Right atrium auricular region (tissue), 2 donors: ENCODE data around the gene ATP13A2. TPM values are rescaled to one million over a fixed set of nuclear protein-coding genes. Genes with fewer than 3 reads are reported as not detected.

ENCODE experiments used
- DNase-seq: peaks from one replicate; pipeline ENCODE4 v3.0.0-alpha.2; 2019; ENCODE audit warnings: low spot score
- H3K27ac ChIP-seq, 2 donors: fragments of 200-600 bp; sonication (generic); 1 replicate in 1 of 2; 2 replicates in 1 of 2; pipeline ENCODE4 v1.5.1; 2016 to 2019
- H3K27me3 ChIP-seq, 2 donors: fragments of 200-600 bp; sonication (generic); one replicate each; pipeline versions ENCODE4 v1.5.1 to v1.6.0; 2017 to 2019
- H3K36me3 ChIP-seq: fragments of 200-600 bp; sonication (generic); one replicate; pipeline ENCODE4 v1.5.1; 2016
- H3K4me1 ChIP-seq, 2 donors: fragments of 200-600 bp; sonication (generic); one replicate each; pipeline versions ENCODE4 v1.5.1 to v1.6.0; 2017 to 2019
- H3K4me3 ChIP-seq, 2 donors: fragments of 200-600 bp; sonication (generic); 1 replicate in 1 of 2; 2 replicates in 1 of 2; pipeline ENCODE4 v1.5.1; 2017 to 2019; ENCODE audit warnings: mild to moderate bottlenecking in 1 of 2, moderate library complexity in 1 of 2
- H3K9me3 ChIP-seq, 2 donors: fragments of 200-600 bp; sonication (generic); one replicate each; pipeline ENCODE4 v1.5.1; 2019
- CTCF ChIP-seq, 2 donors: fragments of 200-600 bp; sonication (generic); IDR thresholded peaks; one replicate each; pipeline ENCODE4 v1.5.1; 2019; ENCODE audit warnings: antibody characterized with exemption in 2 of 2
- total RNA-seq, 2 donors: library from RNA; depleted of rRNA; stranded (reverse); fragments of >200 nt; gene quantifications; one replicate each; pipeline ENCODE4 v1.1.0, GENCODE V29; 2016

The ATP13A2 gene
- total RNA-seq, 2 donors from 2014 or later, result 13.6 to 24.2 TPM

DNA sequence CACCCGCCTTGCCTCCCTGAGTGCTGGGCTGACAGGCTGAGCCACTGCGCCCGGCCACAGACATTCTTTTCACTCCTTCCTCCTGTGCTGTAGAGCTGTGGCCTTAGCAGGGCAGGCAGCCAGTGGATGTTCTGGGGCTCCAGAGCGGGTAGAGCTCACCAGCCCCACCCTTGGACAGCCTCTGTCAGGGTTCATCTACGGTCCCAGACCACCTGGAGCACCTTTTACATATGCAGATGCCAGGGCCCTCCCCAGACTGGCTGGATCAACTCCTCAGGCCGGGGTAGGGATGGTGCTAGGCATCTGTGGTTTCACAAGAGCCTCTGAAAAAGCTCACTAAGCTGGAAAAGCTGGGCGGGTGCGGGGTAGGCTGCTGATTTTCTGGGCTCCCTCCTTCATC is 4.6 kb downstream of the ATP13A2 start:
- no peak for DNase-seq
- Histone ChIP-seq H3K9me3 (no peaks in the 10 kb centered on the region), H3K27ac (no peak overlapping the region), H3K27me3 (no peaks in the 10 kb centered on the region), H3K4me1 (peaks cover 0 to 23% of the 10 kb centered on the region in 2 donors), H3K36me3 (peaks cover 24% of the 10 kb centered on the region), H3K4me3 (no peak overlapping the region)
- TF ChIP-seq CTCF (IDR thresholded peaks at IDR 0.05), result no peak

DNA sequence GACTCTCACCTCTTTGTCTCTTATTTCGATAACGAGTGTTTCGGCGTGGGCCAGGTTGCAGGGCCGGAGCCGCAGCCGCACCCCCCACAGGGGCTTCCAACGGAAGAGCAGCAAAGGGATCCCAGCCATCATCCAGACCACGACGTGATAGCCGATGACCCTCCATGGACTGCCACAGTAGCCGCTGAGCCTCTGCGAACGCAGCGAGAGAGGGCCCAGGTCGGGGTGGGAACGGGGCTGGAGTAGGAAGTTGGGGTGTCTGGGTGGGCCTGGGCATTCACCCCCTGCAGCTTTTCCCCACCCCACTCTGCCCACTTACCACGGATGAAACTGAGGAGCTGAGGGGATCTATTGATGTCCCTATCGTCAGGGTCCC is 6.4 kb downstream of the ATP13A2 start:
- H3K4me3 ChIP-seq, result no peak overlapping the region
- no peak for TF ChIP-seq CTCF (IDR thresholded peaks at IDR 0.05)
- H3K27me3 ChIP-seq, result no peaks in the 10 kb centered on the region
- peaks cover 0 to 11% of the 10 kb centered on the region in 2 donors for H3K4me1 ChIP-seq
- peaks cover 33% of the 10 kb centered on the region for H3K36me3 ChIP-seq
- no peak for DNase-seq
- H3K9me3 ChIP-seq, result no peaks in the 10 kb centered on the region
- H3K27ac ChIP-seq, result no peak overlapping the region

- no peaks in the 10 kb centered on the region for H3K9me3 ChIP-seq
- TF ChIP-seq CTCF (IDR thresholded peaks at IDR 0.05), result no peak
- no peak overlapping the region for H3K27ac ChIP-seq
- H3K4me3 ChIP-seq, result no peak overlapping the region
- DNase-seq, result no peak
- H3K36me3 ChIP-seq, result peaks cover 40% of the 10 kb centered on the region
- peaks cover 0 to 4% of the 10 kb centered on the region in 2 donors for H3K4me1 ChIP-seq
- H3K27me3 ChIP-seq, result no peaks in the 10 kb centered on the region
Measured at GRCh38 chr1:17004466-17005364, 7.0 kb downstream of the ATP13A2 start.

- no peak for DNase-seq
- TF ChIP-seq CTCF (IDR thresholded peaks at IDR 0.05), result no peak
- no peaks in the 10 kb centered on the region for H3K4me1 ChIP-seq
- no peaks in the 10 kb centered on the region for H3K9me3 ChIP-seq
- peaks cover 57% of the 10 kb centered on the region for H3K36me3 ChIP-seq
- no peaks in the 10 kb centered on the region for H3K27me3 ChIP-seq
- no peak overlapping the region for H3K4me3 ChIP-seq
- H3K27ac ChIP-seq, result no peak overlapping the region
Measured at GRCh38 chr1:17002524-17002902, 9.2 kb downstream of the ATP13A2 start.

GRCh38 chr1:17001760-17002523 is 9.8 kb downstream of the ATP13A2 start:
- no peak overlapping the region for H3K4me3 ChIP-seq
- no peak overlapping the region for H3K27ac ChIP-seq
- no peaks in the 10 kb centered on the region for H3K27me3 ChIP-seq
- peaks cover 61% of the 10 kb centered on the region for H3K36me3 ChIP-seq
- no peak for DNase-seq
- H3K9me3 ChIP-seq, result no peaks in the 10 kb centered on the region
- no peak for TF ChIP-seq CTCF (IDR thresholded peaks at IDR 0.05)
- H3K4me1 ChIP-seq, result no peaks in the 10 kb centered on the region
